ENCODE measurements around the gene CDH6. TPM values are rescaled to one million over a fixed set of nuclear protein-coding genes. Genes with fewer than 3 reads are reported as not detected.

The CDH6 gene
- total and polyA plus RNA-seq, 2 experiments from 2014 or later, result 0.60 to 1.1 TPM

GRCh38 chr5:31229266-31229665 lies 35.8 kb downstream of the CDH6 start:
- Mint-ChIP-seq H3K27ac (no peak overlapping the region), H3K27me3 (ENCODE audit: insufficient read depth, low read depth, poor library complexity) (no peaks in the 10 kb centered on the region), H3K4me1 (peaks cover 3% of the 10 kb centered on the region; the same call in 2 of the 3 replicates), H3K36me3 (ENCODE audit: low read depth) (no peaks in the 10 kb centered on the region), H3K9me3 (no peaks in the 10 kb centered on the region), H3K4me3 (no peak overlapping the region)
- Histone ChIP-seq H3F3A (replicated peaks; ENCODE audit: low read depth) (no peaks in the 10 kb centered on the region), H2AFZ (no peak overlapping the region), H3K36me3 (ENCODE audit: insufficient read depth) (no peaks in the 10 kb centered on the region), H3K4me1 (ENCODE audit: insufficient read depth) (no peaks in the 10 kb centered on the region), H3K27me3 (ENCODE audit: insufficient read depth) (no peaks in the 10 kb centered on the region), H3K79me2 (replicated peaks; ENCODE audit: insufficient read depth) (no peaks in the 10 kb centered on the region), H3K9me2 (ENCODE audit: insufficient read depth) (no peaks in the 10 kb centered on the region), H3K4me3 (no peak overlapping the region), H3K27ac (ENCODE audit: low read depth) (no peak overlapping the region), H3K4me2 (no peak overlapping the region), H4K20me1 (replicated peaks; ENCODE audit: insufficient read depth) (no peaks in the 10 kb centered on the region)
- DNase-seq (ENCODE audit: low spot score), result no peak
- no peak for TF ChIP-seq ETS1 (IDR thresholded peaks at IDR 0.05)
- TF ChIP-seq STAT1 (IDR thresholded peaks at IDR 0.05; ENCODE audit: unreplicated experiment), result no peak
- TF ChIP-seq REST (IDR thresholded peaks at IDR 0.05; ENCODE audit: unreplicated experiment), result no peak
- no peak for TF ChIP-seq ZNF462 (CRISPR knock-in tag; IDR thresholded peaks at IDR 0.05)
- no peak for TF ChIP-seq EZH2 (IDR thresholded peaks at IDR 0.05; ENCODE audit: low read depth, unreplicated experiment)
- no peak for TF ChIP-seq CTCF (conservative IDR thresholded peaks at IDR 0.05; ENCODE audit: low read depth in 2 of 2)
- no peak for TF ChIP-seq EZH2phosphoT487 (IDR thresholded peaks at IDR 0.05; ENCODE audit: unreplicated experiment)
- no peak for TF ChIP-seq NANOG (IDR thresholded peaks at IDR 0.05; ENCODE audit: borderline replicate concordance)
- TF ChIP-seq ZNF331 (CRISPR knock-in tag; IDR thresholded peaks at IDR 0.05; ENCODE audit: low read depth), result no peak
- no peak for TF ChIP-seq JUNB (IDR thresholded peaks at IDR 0.05; ENCODE audit: unreplicated experiment)
- TF ChIP-seq POLR2AphosphoS5 (IDR thresholded peaks at IDR 0.05; ENCODE audit: low read depth), result no peak
- no peak for TF ChIP-seq CREB1 (CRISPR knock-in tag; IDR thresholded peaks at IDR 0.05; ENCODE audit: low read depth)
- TF ChIP-seq ZNF114 (CRISPR knock-in tag; IDR thresholded peaks at IDR 0.05), result no peak
- no peak for ATAC-seq
